Measurements from ENCODE around the gene UNC93A. TPM values are rescaled to one million over a fixed set of nuclear protein-coding genes. Genes with fewer than 3 reads are reported as not detected.
"Not testable (repeated sequence)": the region's sequence is repeated elsewhere in the genome, so short reads cannot be mapped to it uniquely, and the experiment has no call there.

UNC93A gene
- total and polyA plus RNA-seq, 7 experiments from 2014 or later, result not detected

DNA sequence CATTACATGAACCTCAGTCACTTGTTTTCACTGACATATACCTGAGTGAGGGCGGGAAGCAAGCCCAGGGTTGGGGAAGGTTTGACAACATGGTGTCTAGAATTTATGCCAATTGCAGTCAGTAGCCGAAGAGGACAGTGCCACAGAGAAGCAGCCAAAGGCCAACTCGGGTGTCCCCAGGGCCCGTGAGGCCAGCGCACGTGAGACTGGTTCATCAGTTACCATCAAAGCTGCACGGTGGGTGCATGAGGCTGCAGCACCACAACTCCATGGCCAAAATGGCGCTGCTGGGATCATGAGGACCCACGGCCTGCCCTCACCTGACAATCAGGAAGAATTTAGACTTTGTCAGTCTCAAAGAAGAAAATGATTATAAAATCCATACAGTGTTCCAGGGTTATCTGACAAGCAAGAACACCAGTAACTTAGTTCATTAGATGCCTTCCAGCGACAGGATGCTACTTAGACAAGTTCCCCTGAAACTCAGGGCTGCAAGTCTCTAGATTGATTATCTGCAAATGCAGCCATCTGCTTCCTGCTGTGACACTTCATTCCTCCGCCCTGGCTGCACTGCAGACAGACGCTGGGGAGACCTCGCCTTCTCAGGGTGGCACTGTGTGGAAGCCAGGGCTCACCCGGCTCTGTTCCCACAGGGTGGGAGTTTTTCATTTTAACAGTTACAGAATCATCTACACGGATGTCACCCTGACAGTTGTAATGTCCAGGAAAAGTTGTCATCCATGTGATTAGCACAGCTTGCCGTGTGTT is 12.8 kb upstream of the UNC93A start:
- H3K4me3 Mint-ChIP-seq; H3K36me3 ChIP-seq (ENCODE audit: control insufficient read depth in 2 of 3, insufficient read depth in 3 of 3, low read length in 3 of 3); CTCF ChIA-PET; H3K27ac ChIP-seq (ENCODE audit: low read depth, low read length); POLR2A ChIA-PET; H3K4me1 Mint-ChIP-seq; H3K36me3 Mint-ChIP-seq; H3K27me3 ChIP-seq (ENCODE audit: control insufficient read depth in 2 of 2, insufficient read depth in 2 of 2, low read length in 2 of 2); intact Hi-C loops (cut with micrococcal nuclease); H3K4me1 ChIP-seq (ENCODE audit: control insufficient read depth in 2 of 2, insufficient read depth in 2 of 2, low read length in 2 of 2); H3K27ac Mint-ChIP-seq; H3K9me3 ChIP-seq (ENCODE audit: control insufficient read depth in 2 of 3, low read length in 3 of 3); DNase-seq; H3K9me3 Mint-ChIP-seq; H3K4me3 ChIP-seq (ENCODE audit: low read length): not testable (repeated sequence)
- peak; percentile 18 for ATAC-seq
- H3K27me3 Mint-ChIP-seq, result peaks cover 9 to 23% (median 21%) of the 10 kb centered on the region in 5 donors

GRCh38 chr6:167279766-167280446 is 11.2 kb upstream of the UNC93A start:
- no peak overlapping the region for H3K4me3 ChIP-seq (ENCODE audit: low read length)
- Mint-ChIP-seq H3K27me3 (peaks cover 9 to 23% (median 21%) of the 10 kb centered on the region in 5 donors), H3K27ac (no peak overlapping the region), H3K4me1 (no peaks in the 10 kb centered on the region), H3K36me3 (peaks cover 0 to 4% (median 0%) of the 10 kb centered on the region in 5 donors), H3K9me3 (no peaks in the 10 kb centered on the region), H3K4me3 (no peak overlapping the region)
- ChIA-PET POLR2A (no interaction called here), CTCF (no interaction called here)
- DNase-seq (no peak), ATAC-seq (no peak)
- no peaks in the 10 kb centered on the region for H3K4me1 ChIP-seq (ENCODE audit: control insufficient read depth in 2 of 2, insufficient read depth in 2 of 2, low read length in 2 of 2)
- H3K27ac ChIP-seq (ENCODE audit: low read depth, low read length), result no peak overlapping the region
- H3K36me3 ChIP-seq (ENCODE audit: control insufficient read depth in 2 of 3, insufficient read depth in 3 of 3, low read length in 3 of 3), result no peaks in the 10 kb centered on the region
- H3K27me3 ChIP-seq (ENCODE audit: control insufficient read depth in 2 of 2, insufficient read depth in 2 of 2, low read length in 2 of 2), result no peaks in the 10 kb centered on the region
- no peaks in the 10 kb centered on the region for H3K9me3 ChIP-seq (ENCODE audit: control insufficient read depth in 2 of 3, low read length in 3 of 3)
- intact Hi-C loops (cut with micrococcal nuclease), result loop anchor here (10.0 kb wide), 2 partner anchors 95 to 285 kb away; partner anchors contain the start of gene CEP43 (in 1 of the 2)

DNA sequence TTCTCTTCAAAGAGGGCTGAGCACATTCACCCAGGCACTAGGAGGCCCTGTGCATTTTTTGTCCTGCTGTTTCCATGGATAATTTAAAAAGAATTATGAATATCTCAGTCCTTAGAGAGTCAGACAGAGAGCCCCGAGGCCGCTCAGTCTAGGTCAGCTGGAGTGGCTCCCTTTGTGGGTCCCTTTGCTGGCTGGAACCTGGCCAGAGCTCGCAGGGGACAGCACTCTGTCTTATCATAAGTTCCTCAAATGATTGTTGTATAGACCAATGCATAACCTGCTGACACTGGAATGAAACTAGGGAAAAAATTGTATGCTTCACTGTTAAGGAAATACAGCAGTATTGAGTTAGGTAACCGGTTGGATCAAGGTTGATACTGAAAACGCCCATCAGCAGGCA is 10.6 kb upstream of the UNC93A start:
- POLR2A ChIA-PET; H3K4me1 Mint-ChIP-seq; CTCF ChIA-PET; H3K4me3 Mint-ChIP-seq; ATAC-seq; H3K9me3 ChIP-seq (ENCODE audit: control insufficient read depth in 2 of 3, low read length in 3 of 3); H3K36me3 ChIP-seq (ENCODE audit: control insufficient read depth in 2 of 3, insufficient read depth in 3 of 3, low read length in 3 of 3); DNase-seq; H3K4me3 ChIP-seq (ENCODE audit: low read length); H3K4me1 ChIP-seq (ENCODE audit: control insufficient read depth in 2 of 2, insufficient read depth in 2 of 2, low read length in 2 of 2); H3K36me3 Mint-ChIP-seq; H3K9me3 Mint-ChIP-seq; H3K27me3 ChIP-seq (ENCODE audit: control insufficient read depth in 2 of 2, insufficient read depth in 2 of 2, low read length in 2 of 2); H3K27ac Mint-ChIP-seq; H3K27ac ChIP-seq (ENCODE audit: low read depth, low read length): not testable (repeated sequence)
- intact Hi-C loops (cut with micrococcal nuclease), result loop anchor here (10.0 kb wide), 2 partner anchors 96 to 286 kb away; partner anchors contain the start of gene CEP43 (in 1 of the 2)
- H3K27me3 Mint-ChIP-seq, result peaks cover 9 to 23% (median 21%) of the 10 kb centered on the region in 5 donors

- CTCF ChIA-PET, result no interaction called here
- H3K9me3 Mint-ChIP-seq, result no peaks in the 10 kb centered on the region
- ATAC-seq (no peak), DNase-seq (no peak)
- no peaks in the 10 kb centered on the region for H3K4me1 ChIP-seq (ENCODE audit: control insufficient read depth in 2 of 2, insufficient read depth in 2 of 2, low read length in 2 of 2)
- POLR2A ChIA-PET, result no interaction called here
- H3K27me3 ChIP-seq (ENCODE audit: control insufficient read depth in 2 of 2, insufficient read depth in 2 of 2, low read length in 2 of 2), result no peaks in the 10 kb centered on the region
- no peak overlapping the region for H3K27ac ChIP-seq (ENCODE audit: low read depth, low read length)
- H3K27me3 Mint-ChIP-seq, result peaks cover 9 to 23% (median 16%) of the 10 kb centered on the region in 5 donors
- no peaks in the 10 kb centered on the region for H3K36me3 ChIP-seq (ENCODE audit: control insufficient read depth in 2 of 3, insufficient read depth in 3 of 3, low read length in 3 of 3)
- no peak overlapping the region for H3K4me3 Mint-ChIP-seq
- intact Hi-C loops (cut with micrococcal nuclease), result loop anchor here (10.0 kb wide), 2 partner anchors 97 to 287 kb away; partner anchors contain the start of gene CEP43 (in 1 of the 2)
- peaks cover 0 to 4% (median 0%) of the 10 kb centered on the region in 5 donors for H3K36me3 Mint-ChIP-seq
- H3K4me3 ChIP-seq (ENCODE audit: low read length), result no peak overlapping the region
- no peak overlapping the region for H3K27ac Mint-ChIP-seq
- no peaks in the 10 kb centered on the region for H3K4me1 Mint-ChIP-seq
- H3K9me3 ChIP-seq (ENCODE audit: control insufficient read depth in 2 of 3, low read length in 3 of 3), result no peaks in the 10 kb centered on the region
Observed at GRCh38 chr6:167282165-167282564, 8.9 kb upstream of the UNC93A start.

GRCh38 chr6:167284565-167284964 is 6.5 kb upstream of the UNC93A start:
- CTCF ChIA-PET, result interaction anchor here (2.8 kb wide), 1 partner anchor 510 kb away, joined by 12 read pairs; no protein-coding TSS in a partner anchor
- H3K4me1 ChIP-seq (ENCODE audit: control insufficient read depth in 2 of 2, insufficient read depth in 2 of 2, low read length in 2 of 2); DNase-seq; H3K36me3 ChIP-seq (ENCODE audit: control insufficient read depth in 2 of 3, insufficient read depth in 3 of 3, low read length in 3 of 3); H3K9me3 ChIP-seq (ENCODE audit: control insufficient read depth in 2 of 3, low read length in 3 of 3); H3K9me3 Mint-ChIP-seq; H3K4me1 Mint-ChIP-seq; POLR2A ChIA-PET; H3K4me3 ChIP-seq (ENCODE audit: low read length); H3K27ac Mint-ChIP-seq; H3K36me3 Mint-ChIP-seq; H3K27ac ChIP-seq (ENCODE audit: low read depth, low read length); H3K4me3 Mint-ChIP-seq; H3K27me3 ChIP-seq (ENCODE audit: control insufficient read depth in 2 of 2, insufficient read depth in 2 of 2, low read length in 2 of 2): not testable (repeated sequence)
- peak; percentile 21 for ATAC-seq
- intact Hi-C loops (cut with micrococcal nuclease), result loop anchor here (10.0 kb wide), 2 partner anchors 100 to 290 kb away; partner anchors contain the start of gene CEP43 (in 1 of the 2)
- peaks cover 0 to 12% (median 0%) of the 10 kb centered on the region in 5 donors for H3K27me3 Mint-ChIP-seq

- Mint-ChIP-seq H3K27ac (no peak overlapping the region), H3K9me3 (no peaks in the 10 kb centered on the region)
- intact Hi-C loops (cut with micrococcal nuclease), result loop anchor here (5.0 to 10.0 kb wide), 3 partner anchors 100 to 290 kb away; partner anchors contain the start of gene CEP43 (in 1 of the 2)
Observed at GRCh38 chr6:167285077-167285770, 5.9 kb upstream of the UNC93A start.

More at GRCh38 chr6:167285077-167285770, 5.9 kb upstream of the UNC93A start:
- ChIA-PET CTCF (interaction anchor here (2.8 kb wide), 1 partner anchor 510 kb away, joined by 12 read pairs; no protein-coding TSS in a partner anchor), POLR2A (no interaction called here)
- ATAC-seq, result no peak
- H3K27ac ChIP-seq (ENCODE audit: low read depth, low read length), result no peak overlapping the region
- no peaks in the 10 kb centered on the region for H3K4me1 ChIP-seq (ENCODE audit: control insufficient read depth in 2 of 2, insufficient read depth in 2 of 2, low read length in 2 of 2)
- H3K27me3 ChIP-seq (ENCODE audit: control insufficient read depth in 2 of 2, insufficient read depth in 2 of 2, low read length in 2 of 2), result no peaks in the 10 kb centered on the region
- Mint-ChIP-seq H3K4me3 (no peak overlapping the region), H3K4me1 (no peaks in the 10 kb centered on the region), H3K36me3 (no peaks in the 10 kb centered on the region), H3K27me3 (peaks cover 0 to 12% (median 0%) of the 10 kb centered on the region in 5 donors)
- H3K9me3 ChIP-seq (ENCODE audit: control insufficient read depth in 2 of 3, low read length in 3 of 3), result no peaks in the 10 kb centered on the region
- H3K36me3 ChIP-seq (ENCODE audit: control insufficient read depth in 2 of 3, insufficient read depth in 3 of 3, low read length in 3 of 3), result no peaks in the 10 kb centered on the region
- H3K4me3 ChIP-seq (ENCODE audit: low read length), result no peak overlapping the region
- no peak for DNase-seq
